ENCODE measurements around the gene LVRN. TPM values are rescaled to one million over a fixed set of nuclear protein-coding genes. Genes with fewer than 3 reads are reported as not detected.

Gene LVRN
- total RNA-seq, 1 experiment from 2014 or later = 0.09 TPM

GRCh38 chr5:116044073-116044472 lies 81.8 kb downstream of the LVRN start:
- peaks cover 0 to 2% of the 10 kb centered on the region in 2 experiments; a peak in 1 of 4 replicates for H3K4me1 Mint-ChIP-seq

More at GRCh38 chr5:116044073-116044472, 81.8 kb downstream of the LVRN start:
- Histone ChIP-seq H3K27ac (ENCODE audit: insufficient read length, low read depth, low read length) (no peak overlapping the region), H4K5ac (ENCODE audit: insufficient read length, low read depth, low read length) (no peak overlapping the region), H2BK120ac (ENCODE audit: low read depth, low read length, poor library complexity, severe bottlenecking) (no peak overlapping the region), H2BK20ac (ENCODE audit: low read depth, low read length, poor library complexity, severe bottlenecking) (no peak overlapping the region), H3K9ac (ENCODE audit: extremely low read depth, insufficient read length, low read length) (no peak overlapping the region), H3K9me3 (ENCODE audit: control insufficient read depth, low read depth, low read length) (no peaks in the 10 kb centered on the region), H4K20me1 (ENCODE audit: control insufficient read depth, insufficient read depth, insufficient read length) (no peaks in the 10 kb centered on the region), H3K79me2 (ENCODE audit: insufficient read depth, low read length) (no peaks in the 10 kb centered on the region), H3K23ac (ENCODE audit: insufficient read length, low read depth, low read length) (no peak overlapping the region), H3K14ac (ENCODE audit: insufficient read depth, low read length) (no peak overlapping the region), H3T11ph (ENCODE audit: low read length) (no peak overlapping the region), H2AK5ac (ENCODE audit: insufficient read length, low read length) (no peak overlapping the region), H2AFZ (ENCODE audit: low read length) (no peak overlapping the region), H3K27me3 (ENCODE audit: insufficient read depth, low read length) (no peaks in the 10 kb centered on the region), H4K91ac (ENCODE audit: insufficient read length, low read depth, low read length) (no peak overlapping the region), H3K4ac (ENCODE audit: low read depth, low read length) (no peak overlapping the region), H3K4me2 (ENCODE audit: insufficient read depth, insufficient read length, low read length) (no peak overlapping the region), H4K8ac (replicated peaks; ENCODE audit: insufficient read length, low read depth, low read length) (no peak overlapping the region), H3K23me2 (ENCODE audit: insufficient read length, low read depth, low read length, poor library complexity, severe bottlenecking) (no peaks in the 10 kb centered on the region), H2BK15ac (ENCODE audit: low read depth, low read length) (no peak overlapping the region), H3K18ac (ENCODE audit: insufficient read length, low read depth, low read length) (no peak overlapping the region), H3K79me1 (ENCODE audit: insufficient read depth, low read depth, low read length, poor library complexity, severe bottlenecking) (no peaks in the 10 kb centered on the region), H3K4me1 (ENCODE audit: insufficient read depth, low read length) (no peaks in the 10 kb centered on the region), H3K56ac (ENCODE audit: insufficient read length, low read depth, low read length) (no peak overlapping the region), H2BK12ac (ENCODE audit: insufficient read length, low read depth, low read length) (no peak overlapping the region), H2BK5ac (ENCODE audit: insufficient read length, low read length) (no peak overlapping the region)
- Mint-ChIP-seq H3K27ac (no peak overlapping the region), H3K4me3 (no peak overlapping the region), H3K36me3 (ENCODE audit: insufficient read depth in 1 of 3, low read depth in 3 of 3) (no peaks in the 10 kb centered on the region), H3K9me3 (no peaks in the 10 kb centered on the region), H3K27me3 (ENCODE audit: low read depth) (no peaks in the 10 kb centered on the region)
- no peak for TF ChIP-seq CTCF (conservative IDR thresholded peaks at IDR 0.05)
- no peak for DNase-seq
- no CpG with 5 or more reads among the region's 3 CpGs for WGBS (ENCODE audit: extremely low coverage, insufficient read length, low lambda C conversion rate)

Data from H9 (cell line).